PC-3 (cell line): ENCODE results near the gene KDM4B. TPM values are rescaled to one million over a fixed set of nuclear protein-coding genes. Genes with fewer than 3 reads are reported as not detected.

Experiments
- ATAC-seq: fragments of 200-7000 bp; cut with Tn5 transposase; 2 replicates; pipeline ENCODE4 v1.9.1; 2020; ENCODE audit warnings: mild to moderate bottlenecking, moderate library complexity
- BruUV-seq: library from RNA; stranded (reverse); fragments of 400-500 nt; replicated peaks from 2 replicates; lab custom pipeline; 2021; lab: Mats Ljungman, UMichigan
- CTCF ChIA-PET: fragments of 300-600 bp; sonication (Branson Sonifier 250); formaldehyde crosslinking; loops from one replicate; lab custom pipeline; 2022; ENCODE audit warnings: antibody characterized with exemption; lab: Charles Lee
- POLR2A ChIA-PET: fragments of 300-600 bp; sonication (Branson Sonifier 250); formaldehyde crosslinking; loops from one replicate; lab custom pipeline; 2022; ENCODE audit warnings: antibody characterized with exemption; ENCODE audit not compliant: unreplicated experiment; lab: Charles Lee
- DNase-seq: peaks from one replicate; pipeline ENCODE4 v3.0.0-alpha.2; 2015
- H2AFZ ChIP-seq: fragments of 300-600 bp; sonication (generic); 2 replicates; pipeline ENCODE4 v1.6.0; 2016; ENCODE audit warnings: antibody characterized with exemption, low read length
- H3F3A ChIP-seq: fragments of 300-600 bp; sonication (generic); one replicate; pipeline ENCODE4 v1.6.0; 2017; ENCODE audit warnings: antibody characterized with exemption, low read length, control low read depth, mild to moderate bottlenecking; ENCODE audit not compliant: unreplicated experiment
- H3K27ac ChIP-seq: fragments of 300-600 bp; sonication (generic); 2 replicates; pipeline ENCODE4 v1.5.1; 2016; ENCODE audit warnings: mild to moderate bottlenecking, low read length
- H3K27me3 ChIP-seq: fragments of 300-600 bp; sonication (generic); 2 replicates; pipeline ENCODE4 v1.6.1; 2016; ENCODE audit warnings: low read length, mixed read lengths
- H3K36me3 ChIP-seq: fragments of 300-600 bp; sonication (generic); 2 replicates; pipeline ENCODE4 v1.6.1; 2016; ENCODE audit warnings: low read depth, mixed run types, low read length, mixed read lengths
- H3K4me1 ChIP-seq: fragments of 300-600 bp; sonication (generic); 2 replicates; pipeline ENCODE4 v1.5.1; 2016; ENCODE audit warnings: low read length; ENCODE audit not compliant: insufficient read depth
- H3K4me2 ChIP-seq: fragments of 300-600 bp; sonication (generic); 2 replicates; pipeline ENCODE4 v1.6.0; 2016; ENCODE audit warnings: low read length
- H3K4me3 ChIP-seq: fragments of 300-600 bp; sonication (generic); 2 replicates; pipeline ENCODE4 v1.5.1; 2016; ENCODE audit warnings: mild to moderate bottlenecking, low read length, mixed read lengths
- H3K79me2 ChIP-seq: fragments of 300-600 bp; sonication (generic); 2 replicates; pipeline ENCODE4 v1.6.1; 2017; ENCODE audit warnings: low read length, mixed read lengths
- H3K9ac ChIP-seq: fragments of 300-600 bp; sonication (generic); 2 replicates; pipeline ENCODE4 v1.6.0; 2016; ENCODE audit warnings: mild to moderate bottlenecking, low read length
- H3K9me2 ChIP-seq: fragments of 300-600 bp; sonication (generic); replicated peaks from 2 replicates; pipeline ENCODE4 v1.6.1; 2016; ENCODE audit warnings: mixed run types, low read length, mixed read lengths
- H3K9me3 ChIP-seq: fragments of 300-600 bp; sonication (generic); 2 replicates; pipeline ENCODE4 v1.6.1; 2016; ENCODE audit warnings: low read length, mixed read lengths
- H4K20me1 ChIP-seq: fragments of 300-600 bp; sonication (generic); 2 replicates; pipeline ENCODE4 v1.6.1; 2016; ENCODE audit warnings: low read length, mixed read lengths
- CTCF ChIP-seq: fragments of 300-600 bp; sonication (generic); conservative IDR thresholded peaks from 2 replicates; pipeline ENCODE4 v1.5.1; 2017; ENCODE audit warnings: antibody characterized with exemption, low read depth, mild to moderate bottlenecking, low read length
- EZH2 ChIP-seq: fragments of 300-600 bp; sonication (generic); IDR thresholded peaks from one replicate; pipeline ENCODE4 v1.6.1; 2017; ENCODE audit warnings: antibody characterized with exemption, mild to moderate bottlenecking, low read length; ENCODE audit not compliant: unreplicated experiment
- EZH2phosphoT487 ChIP-seq: fragments of 300-600 bp; sonication (generic); IDR thresholded peaks from 2 replicates; pipeline ENCODE4 v1.6.1; 2018; ENCODE audit warnings: mild to moderate bottlenecking, antibody characterized with exemption, low read length, borderline replicate concordance
- intact Hi-C: fragments of 100-400 bp; cut with micrococcal nuclease; formaldehyde crosslinking; loops from 2 replicates; pipeline ENCODE4 v1.9.0; 2023
- total RNA-seq: library from RNA; depleted of rRNA; stranded (reverse); fragments of >200 nt; gene quantifications from 2 replicates; pipeline ENCODE4 v1.2.3, GENCODE V29; 2014

KDM4B gene
- total RNA-seq, 1 experiment from 2014 or later: 19.8 TPM

GRCh38 chr19:4965061-4965460, 3.9 kb upstream of the KDM4B start:
- Histone ChIP-seq H3K4me3 (no peak overlapping the region), H3K4me1 (peaks cover 5% of the 10 kb centered on the region), H3K36me3 (peaks cover 16% of the 10 kb centered on the region), H2AFZ (no peak overlapping the region), H3K27me3 (no peaks in the 10 kb centered on the region), H3K9ac (no peak overlapping the region), H3K9me3 (no peaks in the 10 kb centered on the region), H3K9me2 (no peaks in the 10 kb centered on the region), H4K20me1 (peaks cover 3% of the 10 kb centered on the region; the same call in 1 of the 2 replicates), H3K4me2 (no peak overlapping the region), H3F3A (peaks cover 17% of the 10 kb centered on the region), H3K79me2 (peaks cover 7% of the 10 kb centered on the region), H3K27ac (no peak overlapping the region)
- ATAC-seq (no peak), DNase-seq (no peak)
- TF ChIP-seq EZH2phosphoT487 (no peak), EZH2 (no peak), CTCF (no peak)
- ChIA-PET POLR2A (no interaction called here), CTCF (no interaction called here)
- no TSS peak for BruUV-seq
- intact Hi-C loops: no loop called here

- peaks cover 23% of the 10 kb centered on the region for H3K79me2 ChIP-seq
- H4K20me1 ChIP-seq: peaks cover 18% of the 10 kb centered on the region
- DNase-seq (no peak), ATAC-seq (no peak)
- ChIA-PET CTCF (no interaction called here), POLR2A (no interaction called here)
- H3K27me3 ChIP-seq: no peaks in the 10 kb centered on the region
- no peaks in the 10 kb centered on the region for H3K9me2 ChIP-seq
- H3K27ac ChIP-seq: no peak overlapping the region
- H3K4me1 ChIP-seq: peaks cover 13% of the 10 kb centered on the region
- H3K9ac ChIP-seq: no peak overlapping the region
- H3K4me3 ChIP-seq: no peak overlapping the region
- intact Hi-C loops: no loop called here
- no peak overlapping the region for H3K4me2 ChIP-seq
- H3F3A ChIP-seq: peaks cover 16% of the 10 kb centered on the region
- H3K36me3 ChIP-seq: peaks cover 14% of the 10 kb centered on the region
- no peaks in the 10 kb centered on the region for H3K9me3 ChIP-seq
- H2AFZ ChIP-seq: no peak overlapping the region
- no TSS peak for BruUV-seq
- no peak for TF ChIP-seq CTCF
- no peak for TF ChIP-seq EZH2phosphoT487
- no peak for TF ChIP-seq EZH2
Measured at GRCh38 chr19:4966591-4966990, 2.3 kb upstream of the KDM4B start.

GRCh38 chr19:4967738-4968461, 1.0 kb upstream of the KDM4B start:
- peaks cover 16% of the 10 kb centered on the region for H3F3A ChIP-seq
- H3K9me2 ChIP-seq: no peaks in the 10 kb centered on the region
- H3K4me1 ChIP-seq: peaks cover 26% of the 10 kb centered on the region
- ATAC-seq (no peak), DNase-seq (peak; percentile 18)
- CTCF ChIA-PET: no interaction called here
- peaks cover 36% of the 10 kb centered on the region for H3K79me2 ChIP-seq
- peaks cover 31% of the 10 kb centered on the region for H4K20me1 ChIP-seq
- H3K27ac ChIP-seq: no peak overlapping the region
- H2AFZ ChIP-seq: peak overlapping the region; percentile 69
- POLR2A ChIA-PET: interaction anchor here (0.5 to 0.7 kb wide), 3 partner anchors 17 to 290 kb away, joined by 3 read pairs; no protein-coding TSS in a partner anchor
- peak overlapping the region; percentile 24; the same call in 1 of the 2 replicates for H3K4me3 ChIP-seq
- H3K27me3 ChIP-seq: no peaks in the 10 kb centered on the region
- TF ChIP-seq EZH2phosphoT487 (no peak), EZH2 (no peak), CTCF (no peak)
- peak overlapping the region; percentile 62 for H3K4me2 ChIP-seq
- no peaks in the 10 kb centered on the region for H3K9me3 ChIP-seq
- H3K9ac ChIP-seq: no peak overlapping the region
- H3K36me3 ChIP-seq: peaks cover 5% of the 10 kb centered on the region; the same call in 1 of the 2 replicates
- intact Hi-C loops: no loop called here
- BruUV-seq: TSS peak; percentile 74
